ENCODE results near the gene FAHD1.
A peak's percentile ranks its signal among the peaks of the same experiment; 100 is the strongest.
"Not testable (repeated sequence)": the region's sequence is repeated elsewhere in the genome, so short reads cannot be mapped to it uniquely, and the experiment has no call there.

FAHD1 gene

DNA sequence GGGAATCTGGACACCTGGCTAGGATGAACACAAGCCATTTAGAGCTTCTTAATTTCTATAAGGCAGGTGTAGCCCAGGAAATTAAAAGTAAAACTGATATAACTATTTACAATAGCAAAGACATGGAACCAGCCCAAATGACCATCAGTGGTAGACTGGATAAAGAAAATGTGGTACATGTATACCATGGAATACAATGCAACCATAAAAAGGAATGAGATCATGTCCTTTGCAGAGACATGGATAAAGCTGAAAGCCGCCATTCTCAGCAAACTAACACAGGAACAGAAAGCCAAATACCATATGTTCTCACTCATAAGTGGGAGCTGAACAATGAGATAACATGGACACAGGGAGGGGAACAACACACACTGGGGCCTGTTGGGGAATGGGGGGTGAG, 19.4 kb downstream of the FAHD1 start:
- no peak for DNase-seq (ENCODE audit: low spot score)

DNA sequence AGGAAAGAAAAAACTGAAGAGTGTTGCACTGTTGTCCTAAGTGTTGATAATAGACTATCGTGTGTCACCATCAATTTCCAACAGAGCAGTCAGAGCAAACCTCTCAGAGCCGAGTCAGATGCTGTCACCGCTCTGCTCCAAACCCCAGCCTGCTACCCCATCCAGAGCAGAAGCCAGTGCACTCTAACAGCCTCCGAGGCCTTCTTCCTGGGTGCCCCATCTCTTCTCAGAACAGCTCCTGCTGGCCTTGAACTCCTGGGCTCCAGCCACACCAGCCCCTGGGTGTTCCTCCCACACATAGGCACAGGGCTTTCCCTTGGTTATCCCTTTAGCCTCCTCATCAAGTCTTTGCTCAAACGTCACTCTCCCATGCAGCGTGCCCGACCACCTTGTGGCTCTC, 24.0 kb downstream of the FAHD1 start:
- DNase-seq (ENCODE audit: low spot score): no peak

GRCh38 chr16:1851793-1852192, 24.8 kb downstream of the FAHD1 start:
- DNase-seq (ENCODE audit: low spot score): no peak

DNA sequence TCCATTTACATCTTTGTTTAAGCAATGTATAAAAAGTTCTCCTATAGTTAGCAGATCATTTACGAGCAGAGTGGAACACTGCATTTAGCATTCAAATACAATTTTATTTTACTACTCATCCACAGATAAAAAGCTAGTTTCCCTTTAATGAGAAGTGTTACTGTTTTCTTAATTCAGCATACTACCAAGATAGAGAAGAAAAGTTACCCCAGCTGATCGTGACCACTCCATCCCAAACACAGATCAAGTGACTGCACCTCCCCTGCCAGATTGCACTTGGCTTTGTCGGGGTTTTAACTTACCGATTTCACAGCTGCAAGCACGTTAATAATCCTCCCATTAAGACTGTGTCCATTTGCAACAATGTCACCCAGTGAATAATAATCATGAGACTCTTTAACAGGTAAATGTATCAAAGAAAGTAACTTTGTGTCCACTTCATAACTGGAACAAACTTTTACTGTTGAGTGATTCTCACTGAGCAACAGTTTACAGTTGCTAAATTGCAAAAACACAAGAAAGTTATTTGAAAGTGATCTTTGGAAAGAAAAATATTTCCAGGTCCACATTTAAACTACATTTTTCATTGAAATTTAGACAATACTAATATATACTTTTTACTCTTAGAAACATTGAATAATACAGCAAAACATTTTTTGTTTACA, 30.6 kb downstream of the FAHD1 start:
- DNase-seq (ENCODE audit: low spot score): no peak

GRCh38 chr16:1858189-1858865, 31.3 kb downstream of the FAHD1 start:
- no peak for DNase-seq (ENCODE audit: low spot score)

- no peak for DNase-seq (ENCODE audit: low spot score)
Measured at GRCh38 chr16:1859650-1860049, 32.6 kb downstream of the FAHD1 start.

GRCh38 chr16:1861730-1862129, 34.7 kb downstream of the FAHD1 start:
- no peak for DNase-seq (ENCODE audit: low spot score)

GRCh38 chr16:1862394-1862793, 35.4 kb downstream of the FAHD1 start:
- no peak for DNase-seq (ENCODE audit: low spot score)

GRCh38 chr16:1863681-1864460, 36.9 kb downstream of the FAHD1 start:
- DNase-seq (ENCODE audit: low spot score): no peak

GRCh38 chr16:1865902-1866690, 39.1 kb downstream of the FAHD1 start:
- DNase-seq (ENCODE audit: low spot score): no peak

- DNase-seq (ENCODE audit: low spot score): peak; percentile 31
Measured at GRCh38 chr16:1870365-1871082, 43.5 kb downstream of the FAHD1 start.

- no peak for DNase-seq (ENCODE audit: low spot score)
Measured at GRCh38 chr16:1871974-1872635, 45.1 kb downstream of the FAHD1 start, which contains the start of gene MEIOB. Gene MEIOB (minus strand): TSS chr16:1872164. CDS start chr16:1868175, 3,989 bp downstream.

- DNase-seq (ENCODE audit: low spot score): no peak
Measured at GRCh38 chr16:1874854-1875253, 47.8 kb downstream of the FAHD1 start.

DNA sequence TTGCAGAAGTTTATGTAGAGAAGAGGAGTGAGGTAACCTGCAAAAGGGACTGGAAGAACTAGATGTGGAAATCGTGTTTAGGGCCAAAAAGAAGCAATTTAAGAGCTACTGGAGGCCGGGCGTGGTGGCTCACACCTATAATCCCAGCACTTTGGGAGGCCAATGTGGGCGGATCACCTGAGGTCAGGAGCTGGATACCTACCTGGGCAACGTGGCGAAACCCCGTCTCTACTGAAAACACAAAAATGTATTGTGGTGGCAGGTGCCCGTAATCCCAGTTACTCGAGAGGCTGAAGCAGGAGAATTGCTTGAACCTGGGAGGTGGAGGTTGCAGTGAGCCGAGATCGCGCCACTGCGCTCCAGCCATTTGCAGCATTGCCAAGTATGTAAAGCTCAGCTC, 49.1 kb downstream of the FAHD1 start:
- not testable (repeated sequence) for DNase-seq (ENCODE audit: low spot score)

GRCh38 chr16:1876468-1876867, 49.5 kb downstream of the FAHD1 start:
- DNase-seq (ENCODE audit: low spot score): no peak

DNA sequence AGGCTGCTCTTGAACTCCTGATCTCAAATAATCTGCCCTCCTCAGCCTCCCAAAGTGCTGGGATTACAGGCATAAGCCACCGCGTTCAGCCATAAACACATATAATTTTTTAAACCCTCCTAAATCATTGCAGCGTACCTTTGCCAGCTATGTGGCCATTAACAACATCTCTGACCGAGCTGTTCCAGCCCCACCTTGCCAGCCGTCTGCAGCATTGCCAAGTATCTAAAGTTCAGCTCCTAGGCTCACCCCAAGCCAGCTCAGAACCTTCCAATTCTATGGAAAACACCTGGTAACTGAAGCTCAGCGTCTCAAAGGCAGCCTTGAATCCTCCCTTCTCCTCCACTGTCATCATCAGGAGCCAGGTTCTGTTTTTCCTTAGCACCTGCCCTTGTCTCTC, 50.1 kb downstream of the FAHD1 start:
- no peak for DNase-seq (ENCODE audit: low spot score)

DNA sequence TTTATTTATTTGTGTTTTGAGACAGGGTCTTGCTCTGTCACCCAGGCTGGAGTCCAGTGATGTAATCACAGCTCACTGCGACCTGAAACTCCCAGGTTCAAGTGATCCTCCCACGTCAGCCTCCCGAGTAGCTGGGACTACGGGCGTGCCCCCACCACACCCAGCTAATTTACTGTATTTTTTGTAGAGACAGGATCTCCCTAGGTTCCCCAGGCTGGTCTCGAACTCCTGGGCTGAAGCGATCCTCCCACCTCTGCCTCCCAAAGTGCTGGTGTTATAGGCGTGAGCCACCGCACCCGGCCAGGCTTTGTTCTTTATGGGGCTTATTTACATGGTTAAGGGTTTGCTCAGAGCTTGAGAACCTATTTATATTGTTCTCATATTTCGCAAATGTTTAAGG, 50.8 kb downstream of the FAHD1 start:
- DNase-seq (ENCODE audit: low spot score): no peak

GRCh38 chr16:1878256-1878655, 51.2 kb downstream of the FAHD1 start:
- no peak for DNase-seq (ENCODE audit: low spot score)
